ENCODE results near the gene TLCD3A. TPM values are rescaled to one million over a fixed set of nuclear protein-coding genes. Genes with fewer than 3 reads are reported as not detected.

The TLCD3A gene
- total RNA-seq, 1 donor, result 19.5 TPM

DNA sequence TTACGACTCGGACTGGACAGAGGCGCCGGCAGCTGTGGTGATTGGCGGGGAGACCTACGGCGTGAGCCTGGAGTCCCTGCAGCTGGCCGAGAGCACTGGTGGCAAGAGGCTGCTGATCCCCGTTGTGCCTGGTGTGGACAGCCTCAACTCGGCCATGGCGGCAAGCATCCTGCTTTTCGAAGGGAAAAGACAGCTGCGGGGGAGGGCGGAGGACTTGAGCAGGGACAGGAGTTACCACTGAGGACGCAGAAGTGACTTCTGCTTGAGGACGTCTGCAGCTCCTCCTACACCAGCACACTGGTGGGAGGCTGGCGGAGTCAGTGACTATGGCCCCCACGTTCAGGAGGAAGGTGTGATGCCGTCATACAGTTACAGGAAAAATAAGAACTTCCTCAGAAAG lies 59.4 kb downstream of the TLCD3A start:
- TF ChIP-seq, protein P1, sequence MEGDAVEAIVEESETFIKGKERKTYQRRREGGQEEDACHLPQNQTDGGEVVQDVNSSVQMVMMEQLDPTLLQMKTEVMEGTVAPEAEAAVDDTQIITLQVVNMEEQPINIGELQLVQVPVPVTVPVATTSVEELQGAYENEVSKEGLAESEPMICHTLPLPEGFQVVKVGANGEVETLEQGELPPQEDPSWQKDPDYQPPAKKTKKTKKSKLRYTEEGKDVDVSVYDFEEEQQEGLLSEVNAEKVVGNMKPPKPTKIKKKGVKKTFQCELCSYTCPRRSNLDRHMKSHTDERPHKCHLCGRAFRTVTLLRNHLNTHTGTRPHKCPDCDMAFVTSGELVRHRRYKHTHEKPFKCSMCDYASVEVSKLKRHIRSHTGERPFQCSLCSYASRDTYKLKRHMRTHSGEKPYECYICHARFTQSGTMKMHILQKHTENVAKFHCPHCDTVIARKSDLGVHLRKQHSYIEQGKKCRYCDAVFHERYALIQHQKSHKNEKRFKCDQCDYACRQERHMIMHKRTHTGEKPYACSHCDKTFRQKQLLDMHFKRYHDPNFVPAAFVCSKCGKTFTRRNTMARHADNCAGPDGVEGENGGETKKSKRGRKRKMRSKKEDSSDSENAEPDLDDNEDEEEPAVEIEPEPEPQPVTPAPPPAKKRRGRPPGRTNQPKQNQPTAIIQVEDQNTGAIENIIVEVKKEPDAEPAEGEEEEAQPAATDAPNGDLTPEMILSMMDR (IDR thresholded peaks at IDR 0.05; ENCODE audit: extremely low read depth, low read depth, low read length), result no peak
- H3K4me3 ChIP-seq (ENCODE audit: insufficient read depth, low read length), result no peak overlapping the region
- peaks cover 3% of the 10 kb centered on the region for H4K20me1 ChIP-seq (ENCODE audit: insufficient read depth, low read length)
- H3K4me2 ChIP-seq (ENCODE audit: insufficient read depth, low read length), result no peak overlapping the region
- peaks cover 7% of the 10 kb centered on the region for H3K4me1 ChIP-seq (ENCODE audit: insufficient read depth, low read length)
- H3K79me2 ChIP-seq (ENCODE audit: insufficient read depth, low read length), result peaks cover 3% of the 10 kb centered on the region
- DNase-seq (ENCODE audit: insufficient read length, low spot score, missing footprints), result no peak
- no peaks in the 10 kb centered on the region for H3K9me3 ChIP-seq (ENCODE audit: low read depth, low read length)
- no peaks in the 10 kb centered on the region for H3K27me3 ChIP-seq (ENCODE audit: insufficient read depth, low read length)
- no peak overlapping the region for H2AFZ ChIP-seq (ENCODE audit: low read length)
- H3K36me3 ChIP-seq (ENCODE audit: insufficient read depth, low read length), result peaks cover 37% of the 10 kb centered on the region
- no peak overlapping the region for H3K27ac ChIP-seq (ENCODE audit: low read depth, low read length)

DNA sequence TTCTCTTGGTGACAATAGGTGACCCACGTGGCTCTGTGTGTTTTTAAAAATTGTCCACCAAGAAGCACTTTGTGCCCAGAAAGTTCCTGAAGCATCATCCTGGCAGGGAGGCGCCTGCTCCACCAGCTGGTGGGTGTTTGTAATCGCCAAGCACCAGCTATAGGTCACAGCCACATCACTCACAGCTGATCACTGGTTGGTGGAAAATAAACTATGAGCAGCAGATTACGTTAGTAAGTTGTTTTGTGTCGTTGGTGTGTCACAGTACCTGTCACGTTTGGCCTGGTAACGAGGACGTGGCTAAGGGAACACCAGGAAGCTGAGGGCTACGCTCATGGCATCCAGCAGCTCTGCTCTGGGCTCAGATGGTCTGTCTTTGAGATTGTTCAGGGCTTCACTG lies 59.9 kb downstream of the TLCD3A start:
- TF ChIP-seq, protein P1 (IDR thresholded peaks at IDR 0.05; ENCODE audit: extremely low read depth, low read depth, low read length), result no peak
- no peak overlapping the region for H3K4me3 ChIP-seq (ENCODE audit: insufficient read depth, low read length)
- H2AFZ ChIP-seq (ENCODE audit: low read length), result no peak overlapping the region
- peaks cover 3% of the 10 kb centered on the region for H4K20me1 ChIP-seq (ENCODE audit: insufficient read depth, low read length)
- peaks cover 40% of the 10 kb centered on the region for H3K36me3 ChIP-seq (ENCODE audit: insufficient read depth, low read length)
- H3K9me3 ChIP-seq (ENCODE audit: low read depth, low read length), result no peaks in the 10 kb centered on the region
- H3K79me2 ChIP-seq (ENCODE audit: insufficient read depth, low read length), result peaks cover 3% of the 10 kb centered on the region
- no peak overlapping the region for H3K27ac ChIP-seq (ENCODE audit: low read depth, low read length)
- peaks cover 7% of the 10 kb centered on the region for H3K4me1 ChIP-seq (ENCODE audit: insufficient read depth, low read length)
- no peak overlapping the region for H3K4me2 ChIP-seq (ENCODE audit: insufficient read depth, low read length)
- no peak for DNase-seq (ENCODE audit: insufficient read length, low spot score, missing footprints)
- H3K27me3 ChIP-seq (ENCODE audit: insufficient read depth, low read length), result no peaks in the 10 kb centered on the region

Other genes with a start within 250 kb of the TLCD3A start
- 22.1 and 25.9 TPM in 2 replicates for gene VPS53, start 17.8 kb upstream of the TLCD3A start, total RNA-seq
- 8.7 and 9.7 TPM in 2 replicates for gene GEMIN4, start 19.7 kb downstream of the TLCD3A start, total RNA-seq
- 39.4 and 43.3 TPM in 2 replicates for gene GLOD4, start 49.7 kb downstream of the TLCD3A start, total RNA-seq
- 16.5 and 19.5 TPM in 2 replicates for gene MRM3, start 49.8 kb downstream of the TLCD3A start, total RNA-seq
- gene NXN, start 247.2 kb downstream of the TLCD3A start, total RNA-seq, result 60.7 and 68.8 TPM in 2 replicates